Retina (tissue), 1 donor: ENCODE results near the gene GRM8.
"Not testable (repeated sequence)": the region's sequence is repeated elsewhere in the genome, so short reads cannot be mapped to it uniquely, and the experiment has no call there.

ENCODE experiments used
- DNase-seq: peaks from one replicate; pipeline ENCODE4 v3.0.0-alpha.2; 2016

Gene GRM8

GRCh38 chr7:127021857-127022256 lies 230.9 kb downstream of the GRM8 start:
- DNase-seq, result no peak

GRCh38 chr7:127021019-127021738 lies 231.6 kb downstream of the GRM8 start:
- DNase-seq, result no peak

- no peak for DNase-seq
Measured at GRCh38 chr7:127018889-127019288, 233.9 kb downstream of the GRM8 start.

GRCh38 chr7:127017196-127017595 lies 235.5 kb downstream of the GRM8 start:
- no peak for DNase-seq

GRCh38 chr7:127000725-127001124 lies 252.0 kb downstream of the GRM8 start:
- DNase-seq, result no peak

GRCh38 chr7:126996659-126997058 lies 256.1 kb downstream of the GRM8 start:
- DNase-seq, result no peak

GRCh38 chr7:126993626-126994213 lies 259.0 kb downstream of the GRM8 start:
- DNase-seq, result no peak

- DNase-seq, result no peak
Measured at GRCh38 chr7:126988022-126988421, 264.7 kb downstream of the GRM8 start.

GRCh38 chr7:126979722-126980121 lies 273.0 kb downstream of the GRM8 start:
- DNase-seq, result no peak

GRCh38 chr7:126978865-126979264 lies 273.9 kb downstream of the GRM8 start:
- no peak for DNase-seq

GRCh38 chr7:126973066-126973465 lies 279.7 kb downstream of the GRM8 start:
- no peak for DNase-seq

- DNase-seq, result no peak
Measured at GRCh38 chr7:126972571-126972970, 280.2 kb downstream of the GRM8 start.

- no peak for DNase-seq
Measured at GRCh38 chr7:126959649-126960048, 293.1 kb downstream of the GRM8 start.

GRCh38 chr7:126958367-126958766 lies 294.4 kb downstream of the GRM8 start:
- no peak for DNase-seq

GRCh38 chr7:126957443-126957842 lies 295.3 kb downstream of the GRM8 start:
- no peak for DNase-seq

- DNase-seq, result no peak
Measured at GRCh38 chr7:126953461-126953860, 299.3 kb downstream of the GRM8 start.

GRCh38 chr7:126948664-126949063 lies 304.1 kb downstream of the GRM8 start:
- DNase-seq, result no peak

- no peak for DNase-seq
Measured at GRCh38 chr7:126940723-126941307, 311.9 kb downstream of the GRM8 start.

- DNase-seq, result no peak
Measured at GRCh38 chr7:126937171-126937570, 315.6 kb downstream of the GRM8 start.

GRCh38 chr7:126931581-126931980 lies 321.2 kb downstream of the GRM8 start:
- no peak for DNase-seq

GRCh38 chr7:126930166-126930565 lies 322.6 kb downstream of the GRM8 start:
- DNase-seq, result no peak

GRCh38 chr7:126924477-126924876 lies 328.3 kb downstream of the GRM8 start:
- DNase-seq, result no peak

GRCh38 chr7:126911627-126912026 lies 341.1 kb downstream of the GRM8 start:
- DNase-seq, result not testable (repeated sequence)

GRCh38 chr7:126908564-126908963 lies 344.2 kb downstream of the GRM8 start:
- not testable (repeated sequence) for DNase-seq
